ENCODE results near the gene ATG9A. TPM values are rescaled to one million over a fixed set of nuclear protein-coding genes. Genes with fewer than 3 reads are reported as not detected.

ATG9A gene, protein sequence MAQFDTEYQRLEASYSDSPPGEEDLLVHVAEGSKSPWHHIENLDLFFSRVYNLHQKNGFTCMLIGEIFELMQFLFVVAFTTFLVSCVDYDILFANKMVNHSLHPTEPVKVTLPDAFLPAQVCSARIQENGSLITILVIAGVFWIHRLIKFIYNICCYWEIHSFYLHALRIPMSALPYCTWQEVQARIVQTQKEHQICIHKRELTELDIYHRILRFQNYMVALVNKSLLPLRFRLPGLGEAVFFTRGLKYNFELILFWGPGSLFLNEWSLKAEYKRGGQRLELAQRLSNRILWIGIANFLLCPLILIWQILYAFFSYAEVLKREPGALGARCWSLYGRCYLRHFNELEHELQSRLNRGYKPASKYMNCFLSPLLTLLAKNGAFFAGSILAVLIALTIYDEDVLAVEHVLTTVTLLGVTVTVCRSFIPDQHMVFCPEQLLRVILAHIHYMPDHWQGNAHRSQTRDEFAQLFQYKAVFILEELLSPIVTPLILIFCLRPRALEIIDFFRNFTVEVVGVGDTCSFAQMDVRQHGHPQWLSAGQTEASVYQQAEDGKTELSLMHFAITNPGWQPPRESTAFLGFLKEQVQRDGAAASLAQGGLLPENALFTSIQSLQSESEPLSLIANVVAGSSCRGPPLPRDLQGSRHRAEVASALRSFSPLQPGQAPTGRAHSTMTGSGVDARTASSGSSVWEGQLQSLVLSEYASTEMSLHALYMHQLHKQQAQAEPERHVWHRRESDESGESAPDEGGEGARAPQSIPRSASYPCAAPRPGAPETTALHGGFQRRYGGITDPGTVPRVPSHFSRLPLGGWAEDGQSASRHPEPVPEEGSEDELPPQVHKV
- 42.0 to 54.7 TPM (median 49.5 TPM) in 5 replicates for total RNA-seq (2022; extraction: Qiagen RNA extraction; ENCODE audit: low read depth)

DNA sequence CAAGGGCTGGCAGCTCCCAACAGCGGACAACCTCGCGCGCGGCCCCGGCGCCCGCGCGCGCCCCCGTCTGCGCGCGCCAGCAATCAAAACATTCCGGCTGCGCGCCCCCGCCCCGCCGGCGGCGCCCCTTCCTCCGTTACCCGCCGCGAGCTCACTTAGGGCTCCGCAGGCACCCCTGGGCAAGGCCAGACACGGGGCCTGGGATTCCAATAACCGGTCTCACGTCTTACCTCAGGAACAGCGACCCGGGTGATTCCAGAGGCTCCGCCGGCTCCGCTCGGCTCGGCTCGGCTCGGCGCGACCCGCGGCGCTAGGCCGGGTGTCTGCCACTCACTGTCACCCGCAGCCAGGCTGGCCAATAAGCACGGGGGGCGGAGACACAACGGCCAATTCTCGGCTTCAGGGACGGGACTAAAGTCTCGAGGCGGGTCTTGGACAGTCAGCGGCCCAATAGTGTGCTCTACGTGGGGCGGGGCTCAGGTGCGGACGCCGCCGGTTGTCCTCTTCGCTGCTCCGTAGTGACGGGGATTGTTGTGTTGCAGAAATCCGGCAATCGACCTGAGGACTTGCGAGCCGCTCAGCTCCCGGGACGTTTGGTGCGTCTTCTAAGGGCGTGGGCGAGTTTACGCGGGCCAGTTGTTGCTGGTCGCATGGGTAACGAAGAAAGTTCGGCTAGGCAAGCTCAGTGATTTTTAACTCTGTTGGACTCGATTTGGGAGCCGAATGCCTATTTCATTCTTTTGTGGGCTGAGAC lies at the start of gene ATG9A, which contains the start of gene ANKZF1:
Gene ATG9A, minus strand, starts transcription at position 332 of the 754 bp plus-strand sequence. CDS start 1,612 bp downstream, outside the sequence.
Gene ANKZF1, plus strand, starts transcription at position 502 of the 754 bp plus-strand sequence. CDS start 452 bp downstream, outside the sequence.

DNA sequence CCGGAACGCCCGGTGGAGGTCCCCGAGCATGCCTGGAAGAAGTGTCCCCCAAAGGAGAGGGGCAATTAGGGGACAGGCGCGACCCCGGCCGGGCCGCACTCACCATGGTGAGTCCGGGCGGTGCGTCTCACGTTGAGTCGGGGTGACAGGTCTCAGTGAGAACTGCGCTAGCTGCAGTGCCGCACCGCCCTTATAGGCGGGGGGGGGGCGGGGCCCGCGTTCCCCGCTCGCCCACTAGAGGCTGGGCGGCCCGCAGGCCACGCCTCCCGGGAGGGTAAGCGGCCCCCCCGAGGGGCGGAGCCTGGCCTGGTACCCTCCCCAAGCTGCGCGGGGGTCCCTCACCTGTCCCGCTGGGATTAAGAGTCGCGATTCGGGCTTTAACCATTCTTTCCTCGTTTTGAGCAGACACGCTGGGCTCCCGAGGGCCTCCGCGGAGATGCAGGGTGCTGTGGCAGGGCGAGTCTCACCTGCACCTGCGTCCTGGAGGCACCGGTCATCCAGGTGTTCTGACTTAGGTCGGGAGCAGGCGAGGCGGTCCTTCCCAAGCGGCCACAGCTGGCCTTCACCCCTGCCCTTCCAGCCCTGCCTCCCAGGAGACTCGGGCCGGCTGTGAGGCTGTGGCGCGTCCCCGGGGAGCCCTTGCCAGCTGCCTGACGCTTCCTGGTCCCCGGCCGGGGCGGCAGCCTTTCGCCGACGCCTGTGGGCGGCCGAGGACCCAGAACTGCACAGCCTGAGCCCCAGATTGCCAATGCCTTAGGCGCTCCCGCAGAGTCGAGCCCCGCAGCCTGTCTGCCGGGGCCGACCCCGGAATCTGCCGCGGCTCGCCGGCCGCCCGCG lies 24.5 kb upstream of the ATG9A start, which contains the start of gene TUBA4A:
Gene TUBA4A, minus strand, starts transcription at position 166 of the 837 bp plus-strand sequence. Its CDS starts 60 bp downstream, at position 106.

DNA sequence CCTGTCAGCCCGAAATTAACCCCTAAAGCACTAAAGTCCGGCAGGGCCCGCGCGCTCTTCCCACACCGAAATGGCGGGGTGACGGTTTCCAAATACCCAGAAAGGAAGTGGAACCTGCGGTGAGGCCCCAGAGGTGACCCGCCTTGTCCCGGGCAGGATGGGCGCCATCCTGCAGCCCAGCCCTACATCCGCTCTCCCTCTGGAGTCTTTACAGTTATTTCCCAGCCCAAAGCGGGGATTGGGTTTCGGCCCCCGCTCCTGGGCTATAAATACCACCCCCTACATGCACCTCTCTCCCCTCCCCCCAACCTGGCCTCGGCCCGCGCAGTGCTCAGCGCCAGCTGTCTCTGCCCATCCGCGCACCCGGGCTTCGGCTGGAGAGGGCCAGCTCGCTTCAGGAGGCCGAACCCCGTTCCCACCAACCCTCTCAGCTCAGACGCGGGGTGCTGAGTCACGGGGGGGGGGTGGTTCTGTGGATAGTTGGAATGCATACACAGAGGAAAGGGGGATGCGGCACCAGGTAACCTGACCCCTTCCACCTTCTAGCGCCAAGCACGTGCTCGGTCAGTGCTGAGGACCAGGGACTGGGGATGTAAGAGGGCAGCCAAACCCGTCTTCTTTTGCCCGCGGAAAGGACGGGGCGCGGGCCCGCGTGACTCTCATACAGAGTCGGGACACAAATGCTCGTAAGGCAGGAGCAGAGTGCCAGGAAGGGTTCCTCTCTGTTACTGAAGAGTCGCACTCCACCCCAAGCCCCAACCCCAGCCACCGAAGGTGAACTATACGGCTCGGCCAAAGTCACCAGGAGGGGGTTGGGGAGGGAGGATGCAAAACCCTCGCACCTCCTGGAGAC lies 23.7 kb upstream of the ATG9A start, which contains the start of gene TUBA4B:
Gene TUBA4B, plus strand, starts transcription at position 344 of the 853 bp plus-strand sequence. Its CDS starts 165 bp downstream, at position 509.

DNA sequence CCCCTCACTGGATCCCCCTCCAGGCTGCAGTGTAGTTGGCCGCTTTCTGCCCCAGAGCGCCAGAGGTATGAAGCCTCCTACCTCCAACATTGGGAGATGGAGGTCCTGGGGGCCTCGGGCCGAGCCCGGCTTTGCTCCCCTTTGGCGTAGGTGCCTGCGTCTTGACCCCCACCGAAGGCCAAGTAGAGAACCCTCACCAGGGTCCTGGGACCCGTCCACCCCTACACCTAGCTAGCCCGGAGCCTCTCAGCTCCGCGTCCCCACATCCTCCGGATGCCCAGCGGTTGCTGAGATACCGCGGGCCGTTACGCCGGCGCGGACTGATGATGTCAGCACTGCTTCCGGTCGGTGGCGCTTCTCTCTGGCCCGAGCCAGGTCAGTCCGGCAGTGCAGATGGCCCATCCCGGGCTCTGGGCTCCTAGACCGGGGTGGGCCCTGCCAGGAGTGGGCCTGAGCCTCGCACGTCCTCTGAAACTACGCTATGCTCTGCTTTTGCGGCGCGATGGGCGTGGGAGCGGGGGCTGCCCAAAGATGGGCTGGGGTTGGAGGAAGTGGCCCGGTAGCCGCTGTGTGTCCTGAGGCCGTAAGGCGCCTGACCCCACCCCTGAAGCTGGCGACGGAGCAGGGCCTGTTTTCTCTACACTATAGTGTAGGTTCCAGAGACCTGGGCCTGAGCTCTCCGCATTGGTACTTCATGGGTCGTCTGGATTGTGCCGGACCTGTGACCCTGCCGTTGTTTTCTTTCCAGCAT lies 15.9 kb upstream of the ATG9A start, which contains the start of the genes GLB1L and STK16:
Gene GLB1L, minus strand, starts transcription at position 297 of the 751 bp plus-strand sequence. CDS start 1,871 bp downstream, outside the sequence.
Gene STK16, plus strand, starts transcription at position 332 of the 751 bp plus-strand sequence. CDS start 521 bp downstream, outside the sequence.

DNA sequence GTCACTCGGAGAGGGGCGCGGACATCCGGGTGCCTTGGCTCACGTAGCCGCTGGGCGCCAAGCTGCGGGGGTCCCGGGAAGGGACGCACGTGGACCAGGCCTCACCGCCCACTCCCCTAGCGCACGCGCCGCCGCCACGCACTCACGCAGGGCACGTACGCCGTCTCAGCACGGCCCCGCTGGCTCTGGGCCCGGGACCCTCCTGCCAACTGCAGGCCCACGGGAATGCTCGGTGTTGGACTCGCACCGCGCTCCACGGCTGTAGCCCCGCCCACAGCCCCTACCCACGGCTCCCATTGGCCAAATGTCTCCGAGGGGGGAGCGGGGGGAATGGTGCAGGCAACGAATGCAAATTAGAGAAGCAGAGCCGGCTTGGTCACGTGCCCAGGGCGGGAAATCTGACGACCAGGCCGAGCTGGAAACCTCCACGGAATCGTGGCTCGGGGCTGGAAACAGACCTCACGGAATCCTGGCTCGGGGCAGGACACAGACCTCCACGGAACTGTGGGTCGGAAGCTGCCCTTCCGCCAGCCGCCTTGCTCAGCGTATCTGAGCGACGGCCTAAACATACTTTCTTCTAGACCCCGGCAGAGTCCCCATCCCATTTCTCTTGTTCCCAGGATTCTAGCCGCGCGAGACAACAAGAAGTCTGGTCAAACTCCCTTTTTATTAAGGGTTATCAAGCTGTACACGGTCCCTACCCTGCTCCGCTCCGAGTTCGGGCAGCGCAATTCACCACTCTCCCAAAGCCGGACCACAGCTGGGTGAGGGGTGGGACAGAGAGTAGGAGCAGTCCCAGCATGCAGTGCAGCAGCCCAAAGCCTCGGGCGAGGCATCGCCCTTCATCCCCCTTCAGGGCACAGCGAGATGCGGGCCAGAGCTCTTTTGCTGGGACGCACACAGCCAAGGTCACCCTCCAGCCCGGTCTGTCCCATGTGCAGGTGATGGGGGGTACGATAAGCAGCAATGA lies 10.4 kb downstream of the ATG9A start, which contains the start of gene ABCB6:
Gene ABCB6, minus strand, starts transcription at position 227 of the 970 bp plus-strand sequence. CDS start 285 bp downstream, outside the sequence.

DNA sequence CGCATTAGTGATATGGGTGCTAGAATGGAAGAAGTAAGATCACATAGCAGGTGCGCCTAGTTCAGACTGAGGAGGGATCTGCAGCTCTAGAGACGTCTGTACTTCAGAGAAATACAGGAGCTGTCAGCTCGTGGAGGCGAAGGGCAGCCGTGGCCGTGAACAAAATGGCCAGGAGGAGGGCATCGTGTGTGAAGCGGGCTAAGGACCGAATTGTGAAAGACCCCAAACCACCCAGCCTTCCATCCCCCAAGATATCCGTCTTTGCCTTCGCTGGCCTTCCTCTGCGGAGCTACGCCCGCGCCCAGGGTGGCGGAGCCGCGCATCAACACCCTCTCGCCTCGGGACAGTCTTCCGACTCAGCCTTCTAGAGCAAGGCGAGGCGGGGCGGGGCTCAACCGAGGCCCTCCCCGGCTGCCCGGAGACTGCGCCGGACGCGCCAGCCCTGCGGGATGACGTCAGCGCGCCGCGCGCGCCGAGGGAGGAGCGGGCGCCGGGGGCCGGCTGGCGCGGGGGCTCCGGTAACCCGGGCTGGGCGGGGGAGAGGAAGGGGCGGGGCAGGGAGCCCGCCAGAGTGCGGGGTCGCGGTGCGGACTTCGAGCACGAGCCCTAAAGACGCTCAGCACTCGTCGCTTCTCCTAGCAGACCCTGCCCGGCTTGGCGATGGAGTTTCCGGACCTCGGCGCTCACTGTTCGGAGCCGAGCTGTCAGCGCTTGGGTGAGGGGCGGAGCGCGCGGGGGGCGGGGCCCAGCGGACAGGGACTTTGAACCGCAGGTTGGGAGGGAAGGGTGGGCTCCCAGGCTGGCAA lies 22.9 kb downstream of the ATG9A start, which contains the start of gene ZFAND2B:
Gene ZFAND2B, plus strand, starts transcription at position 455 of the 806 bp plus-strand sequence. Its CDS starts 206 bp downstream, at position 661.

DNA sequence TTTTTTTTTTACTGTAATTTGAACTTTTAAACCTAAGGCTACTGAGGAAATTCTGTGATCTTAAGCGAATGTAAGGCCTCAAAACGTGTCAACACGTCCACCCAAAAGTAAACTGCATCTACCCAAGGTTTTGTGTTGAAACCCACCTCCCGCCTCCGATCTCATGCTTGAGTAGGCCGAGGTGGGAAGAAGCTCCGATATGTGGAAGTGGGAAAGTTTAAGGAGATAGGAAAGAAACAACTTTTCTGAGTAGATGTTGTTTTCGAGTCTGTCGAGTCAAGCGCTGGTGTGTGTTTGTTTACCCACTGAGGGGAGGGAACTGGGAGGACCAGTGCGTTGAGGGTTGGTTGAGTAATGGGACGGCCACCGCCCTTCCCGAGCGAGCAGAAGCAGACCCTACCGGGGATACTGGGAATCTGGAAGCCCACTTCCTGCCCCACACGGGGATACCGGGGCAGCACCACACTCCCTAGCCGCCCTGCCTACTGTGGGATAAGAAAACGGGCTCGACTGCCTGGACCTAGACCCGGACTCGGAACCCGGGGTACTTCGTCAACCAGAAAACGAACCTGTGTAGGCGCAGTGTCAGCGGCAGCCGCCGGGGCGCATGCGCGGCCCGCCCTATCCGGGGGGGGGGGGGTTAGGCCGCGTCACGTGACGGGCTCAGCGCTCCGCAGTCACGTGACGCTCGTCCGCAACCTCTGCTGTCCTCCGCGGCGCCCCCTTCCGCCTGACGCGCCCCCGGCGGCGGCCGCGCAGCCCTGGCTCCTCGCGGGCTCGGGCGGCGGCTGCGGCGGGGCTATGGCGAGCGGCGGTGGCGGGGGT lies 51.7 kb downstream of the ATG9A start, which contains the start of gene RETREG2:
Gene RETREG2, plus strand, starts transcription at position 724 of the 825 bp plus-strand sequence. Its CDS starts 78 bp downstream, at position 802.

DNA sequence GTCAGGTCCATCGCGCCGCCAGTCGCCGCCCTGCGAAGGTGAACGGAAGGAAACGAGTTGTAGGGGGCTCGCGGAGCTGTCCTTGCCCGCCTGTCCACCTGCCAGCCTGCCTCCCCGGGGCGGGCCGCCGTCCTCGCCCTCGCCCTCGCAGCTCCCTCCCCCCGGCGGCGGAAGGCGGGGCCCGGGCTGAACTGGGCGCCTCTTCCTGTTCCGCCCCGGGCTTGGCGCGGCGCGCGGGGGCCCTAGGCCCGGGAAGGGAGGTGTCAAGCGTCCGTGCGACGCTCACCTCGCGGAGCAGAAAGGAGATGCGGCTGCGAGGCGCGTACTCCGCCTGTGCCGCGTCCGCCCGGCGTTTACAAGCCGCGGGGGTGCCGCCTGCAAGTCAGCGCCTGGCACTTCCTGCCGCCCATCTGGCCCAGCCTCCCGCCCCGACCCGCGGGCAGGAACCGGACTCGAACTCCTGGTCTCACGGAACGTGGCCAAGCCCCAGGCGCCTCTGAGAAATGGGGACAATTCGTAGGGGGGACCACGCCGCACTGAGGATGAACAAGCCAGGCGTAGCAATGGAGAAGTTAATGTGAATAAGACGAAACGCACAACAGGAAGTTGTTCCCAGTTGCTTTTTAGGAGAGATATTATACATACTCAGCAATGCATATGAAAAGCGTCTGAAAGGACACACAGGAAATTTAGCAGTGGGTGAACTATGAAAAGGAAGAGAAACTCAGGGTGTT lies 52.5 kb downstream of the ATG9A start, which contains the start of gene CNPPD1:
Gene CNPPD1, minus strand, starts transcription at position 108 of the 734 bp plus-strand sequence. Its CDS starts 97 bp downstream, at position 11.

DNA sequence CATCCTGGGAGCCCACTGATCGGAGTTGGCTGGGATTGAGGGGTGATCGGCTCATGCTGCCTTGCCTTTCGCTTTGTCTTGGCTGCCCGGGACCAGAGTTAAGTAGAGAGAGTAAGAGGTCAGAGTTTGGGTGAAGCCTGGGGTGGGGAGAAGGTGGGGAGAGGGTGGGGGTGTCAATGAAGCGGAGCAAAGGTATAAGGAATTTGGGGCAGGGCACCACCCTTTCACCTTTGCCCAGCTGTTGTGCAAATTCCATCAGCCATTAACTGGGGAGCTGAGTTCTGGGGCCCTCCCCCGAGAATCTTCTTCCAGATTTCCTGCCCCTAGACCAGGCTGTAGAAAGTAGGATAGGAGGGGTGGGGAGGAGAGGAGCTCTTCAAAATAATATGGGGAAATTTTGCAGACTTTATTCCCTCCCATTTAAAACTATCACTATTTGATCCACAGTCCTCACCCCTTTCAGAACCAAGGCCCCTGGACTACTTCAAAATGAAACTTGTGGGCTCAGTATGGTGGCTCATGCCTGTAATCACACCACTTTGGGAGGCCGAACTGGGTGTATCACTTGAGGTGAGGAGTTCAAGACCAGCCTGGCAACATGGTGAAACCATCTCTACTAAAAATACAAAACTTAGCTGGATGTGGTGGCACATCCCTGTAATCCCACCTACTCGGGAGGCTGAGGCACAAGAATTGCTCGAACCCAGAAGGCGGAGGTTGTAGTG lies 59.3 kb downstream of the ATG9A start, which contains the start of gene SLC23A3:
Gene SLC23A3, minus strand, starts transcription at position 100 of the 725 bp plus-strand sequence. Its CDS starts 45 bp downstream, at position 55.

Other genes with a start within 250 kb of the ATG9A start
- 0.08 TPM in 1 of 5 replicates, not detected in the others for gene FEV, start 244.5 kb downstream of the ATG9A start, total RNA-seq (2022; extraction: Qiagen RNA extraction; ENCODE audit: low read depth)
- 0.44 TPM in 1 of 5 replicates, not detected in the others for gene CRYBA2, start 236.2 kb downstream of the ATG9A start, total RNA-seq (2022; extraction: Qiagen RNA extraction; ENCODE audit: low read depth)
- gene CFAP65, start 188.1 kb downstream of the ATG9A start, total RNA-seq (2022; extraction: Qiagen RNA extraction; ENCODE audit: low read depth), result 0.10 to 0.34 TPM (median 0.14 TPM) in 5 replicates
- gene IHH, start 168.7 kb downstream of the ATG9A start, total RNA-seq (2022; extraction: Qiagen RNA extraction; ENCODE audit: low read depth), result 0.09 to 0.21 TPM (median 0.13 TPM) in 4 of 5 replicates, not detected in the other
- gene NHEJ1, start 68.8 kb downstream of the ATG9A start, total RNA-seq (2022; extraction: Qiagen RNA extraction; ENCODE audit: low read depth), result 14.2 to 17.9 TPM (median 15.0 TPM) in 5 replicates
- 0.37 to 0.72 TPM (median 0.44 TPM) in 5 replicates for gene SLC23A3, start 59.6 kb downstream of the ATG9A start, total RNA-seq (2022; extraction: Qiagen RNA extraction; ENCODE audit: low read depth)
- 35.6 to 47.6 TPM (median 44.4 TPM) in 5 replicates for gene CNPPD1, start 52.7 kb downstream of the ATG9A start, total RNA-seq (2022; extraction: Qiagen RNA extraction; ENCODE audit: low read depth)
- gene RETREG2, start 51.4 kb downstream of the ATG9A start, total RNA-seq (2022; extraction: Qiagen RNA extraction; ENCODE audit: low read depth), result 63.3 to 90.6 TPM (median 87.4 TPM) in 5 replicates
- 17.9 to 24.2 TPM (median 22.6 TPM) in 5 replicates for gene ZFAND2B, start 22.9 kb downstream of the ATG9A start, total RNA-seq (2022; extraction: Qiagen RNA extraction; ENCODE audit: low read depth)
- 22.7 to 35.5 TPM (median 32.1 TPM) in 5 replicates for gene ABCB6, start 10.7 kb downstream of the ATG9A start, total RNA-seq (2022; extraction: Qiagen RNA extraction; ENCODE audit: low read depth)
- gene ANKZF1, start 170 bp upstream of the ATG9A start, total RNA-seq (2022; extraction: Qiagen RNA extraction; ENCODE audit: low read depth), result 16.9 to 25.9 TPM (median 21.0 TPM) in 5 replicates
- gene GLB1L, start 15.8 kb upstream of the ATG9A start, total RNA-seq (2022; extraction: Qiagen RNA extraction; ENCODE audit: low read depth), result 5.6 to 10.6 TPM (median 6.3 TPM) in 5 replicates
- 25.4 to 29.7 TPM (median 28.2 TPM) in 5 replicates for gene STK16, start 15.8 kb upstream of the ATG9A start, total RNA-seq (2022; extraction: Qiagen RNA extraction; ENCODE audit: low read depth)
- 0.23 to 0.57 TPM (median 0.27 TPM) in 5 replicates for gene TUBA4B, start 23.6 kb upstream of the ATG9A start, total RNA-seq (2022; extraction: Qiagen RNA extraction; ENCODE audit: low read depth)
- gene TUBA4A, start 24.3 kb upstream of the ATG9A start, total RNA-seq (2022; extraction: Qiagen RNA extraction; ENCODE audit: low read depth), result 378 to 475 TPM (median 406 TPM) in 5 replicates
- 40.9 to 60.5 TPM (median 51.9 TPM) in 5 replicates for gene DNAJB2, start 49.7 kb upstream of the ATG9A start, total RNA-seq (2022; extraction: Qiagen RNA extraction; ENCODE audit: low read depth)
- 0.86 to 2.1 TPM (median 0.92 TPM) in 5 replicates for gene PTPRN, start 79.8 kb upstream of the ATG9A start, total RNA-seq (2022; extraction: Qiagen RNA extraction; ENCODE audit: low read depth)
- not detected in 5 replicates for gene RESP18, start 103.1 kb upstream of the ATG9A start, total RNA-seq (2022; extraction: Qiagen RNA extraction; ENCODE audit: low read depth)
- gene DNPEP, start 158.3 kb upstream of the ATG9A start, total RNA-seq (2022; extraction: Qiagen RNA extraction; ENCODE audit: low read depth), result 52.1 to 66.4 TPM (median 56.1 TPM) in 5 replicates
- gene DES, start 188.7 kb upstream of the ATG9A start, total RNA-seq (2022; extraction: Qiagen RNA extraction; ENCODE audit: low read depth), result 0.05 to 0.17 TPM in 2 of 5 replicates, not detected in the others
- gene SPEG, start 205.2 kb upstream of the ATG9A start, total RNA-seq (2022; extraction: Qiagen RNA extraction; ENCODE audit: low read depth), result 5.0 to 7.9 TPM (median 6.9 TPM) in 5 replicates

Measured in A549 treated with CpdA at 1 μM for 4 hours (cell line).